GM08714 (cell line): ENCODE results near the gene DSCAM.

ENCODE experiments used
- H3K4me3 ChIP-seq: fragments of 200-500 bp; sonication (Bioruptor generic); 2 replicates; pipeline ENCODE4 v1.5.1; 2014; ENCODE audit warnings: mild to moderate bottlenecking, low read length, inconsistent platforms
- ZNF274 ChIP-seq: IDR thresholded peaks from 2 replicates; pipeline ENCODE4 v1.6.1; 2012; ENCODE audit warnings: mild to moderate bottlenecking, low read depth, low read length

The DSCAM gene

GRCh38 chr21:40155563-40155962, 691.4 kb downstream of the DSCAM start:
- no peak for TF ChIP-seq ZNF274

GRCh38 chr21:40153351-40153750, 693.6 kb downstream of the DSCAM start:
- no peak overlapping the region for H3K4me3 ChIP-seq
- TF ChIP-seq ZNF274, result no peak

More at GRCh38 chr21:40155563-40155962, 691.4 kb downstream of the DSCAM start:
- no peak overlapping the region for H3K4me3 ChIP-seq

- no peak overlapping the region for H3K4me3 ChIP-seq
- no peak for TF ChIP-seq ZNF274
Measured at GRCh38 chr21:40152476-40152875, 694.5 kb downstream of the DSCAM start.

GRCh38 chr21:40151611-40152010, 695.3 kb downstream of the DSCAM start:
- TF ChIP-seq ZNF274, result no peak
- no peak overlapping the region for H3K4me3 ChIP-seq

- no peak overlapping the region for H3K4me3 ChIP-seq
- no peak for TF ChIP-seq ZNF274
Measured at GRCh38 chr21:40146216-40146837, 700.6 kb downstream of the DSCAM start.

- H3K4me3 ChIP-seq, result no peak overlapping the region
- no peak for TF ChIP-seq ZNF274
Measured at GRCh38 chr21:40143822-40144525, 703.0 kb downstream of the DSCAM start.

GRCh38 chr21:40141621-40142020, 705.3 kb downstream of the DSCAM start:
- no peak overlapping the region for H3K4me3 ChIP-seq
- no peak for TF ChIP-seq ZNF274

GRCh38 chr21:40140675-40141074, 706.3 kb downstream of the DSCAM start:
- no peak overlapping the region for H3K4me3 ChIP-seq
- no peak for TF ChIP-seq ZNF274

GRCh38 chr21:40139636-40140035, 707.3 kb downstream of the DSCAM start:
- no peak for TF ChIP-seq ZNF274
- no peak overlapping the region for H3K4me3 ChIP-seq

GRCh38 chr21:40136571-40136970, 710.4 kb downstream of the DSCAM start:
- no peak overlapping the region for H3K4me3 ChIP-seq
- TF ChIP-seq ZNF274, result no peak

- no peak overlapping the region for H3K4me3 ChIP-seq
- no peak for TF ChIP-seq ZNF274
Measured at GRCh38 chr21:40134731-40135492, 712.0 kb downstream of the DSCAM start.

GRCh38 chr21:40130476-40130875, 716.5 kb downstream of the DSCAM start:
- no peak for TF ChIP-seq ZNF274
- no peak overlapping the region for H3K4me3 ChIP-seq

- no peak for TF ChIP-seq ZNF274
- H3K4me3 ChIP-seq, result no peak overlapping the region
Measured at GRCh38 chr21:40129809-40130208, 717.1 kb downstream of the DSCAM start.

- no peak overlapping the region for H3K4me3 ChIP-seq
- no peak for TF ChIP-seq ZNF274
Measured at GRCh38 chr21:40128891-40129290, 718.1 kb downstream of the DSCAM start.

GRCh38 chr21:40120940-40121575, 725.9 kb downstream of the DSCAM start:
- H3K4me3 ChIP-seq, result no peak overlapping the region
- TF ChIP-seq ZNF274, result no peak
